Activated T-cell treated with anti-CD3 and anti-CD28 coated beads, Interleukin-2, amount 50 U/mL, for 24 hours (primary cell): ENCODE data around the gene LRRC57.

Experiments
- DNase-seq: peaks from one replicate; pipeline ENCODE4 v3.0.0-alpha.2; 2020
- H3K27ac Mint-ChIP-seq: 2 replicates; pipeline ENCODE4 v1.8.0; 2020; ENCODE audit warnings: mild to moderate bottlenecking, mixed read lengths
- H3K27me3 Mint-ChIP-seq: 2 replicates; pipeline ENCODE4 v1.8.0; 2020; ENCODE audit warnings: mixed read lengths
- H3K36me3 Mint-ChIP-seq: 2 replicates; pipeline ENCODE4 v1.8.0; 2020; ENCODE audit warnings: low read depth, mixed read lengths
- H3K4me1 Mint-ChIP-seq: 2 replicates; pipeline ENCODE4 v1.8.0; 2020; ENCODE audit warnings: low read depth, mixed read lengths
- H3K4me3 Mint-ChIP-seq: 2 replicates; pipeline ENCODE4 v1.8.0; 2020; ENCODE audit warnings: mild to moderate bottlenecking, moderate library complexity, mixed read lengths
- H3K9me3 Mint-ChIP-seq: 2 replicates; pipeline ENCODE4 v1.8.0; 2020; ENCODE audit warnings: mixed read lengths

LRRC57 gene

DNA sequence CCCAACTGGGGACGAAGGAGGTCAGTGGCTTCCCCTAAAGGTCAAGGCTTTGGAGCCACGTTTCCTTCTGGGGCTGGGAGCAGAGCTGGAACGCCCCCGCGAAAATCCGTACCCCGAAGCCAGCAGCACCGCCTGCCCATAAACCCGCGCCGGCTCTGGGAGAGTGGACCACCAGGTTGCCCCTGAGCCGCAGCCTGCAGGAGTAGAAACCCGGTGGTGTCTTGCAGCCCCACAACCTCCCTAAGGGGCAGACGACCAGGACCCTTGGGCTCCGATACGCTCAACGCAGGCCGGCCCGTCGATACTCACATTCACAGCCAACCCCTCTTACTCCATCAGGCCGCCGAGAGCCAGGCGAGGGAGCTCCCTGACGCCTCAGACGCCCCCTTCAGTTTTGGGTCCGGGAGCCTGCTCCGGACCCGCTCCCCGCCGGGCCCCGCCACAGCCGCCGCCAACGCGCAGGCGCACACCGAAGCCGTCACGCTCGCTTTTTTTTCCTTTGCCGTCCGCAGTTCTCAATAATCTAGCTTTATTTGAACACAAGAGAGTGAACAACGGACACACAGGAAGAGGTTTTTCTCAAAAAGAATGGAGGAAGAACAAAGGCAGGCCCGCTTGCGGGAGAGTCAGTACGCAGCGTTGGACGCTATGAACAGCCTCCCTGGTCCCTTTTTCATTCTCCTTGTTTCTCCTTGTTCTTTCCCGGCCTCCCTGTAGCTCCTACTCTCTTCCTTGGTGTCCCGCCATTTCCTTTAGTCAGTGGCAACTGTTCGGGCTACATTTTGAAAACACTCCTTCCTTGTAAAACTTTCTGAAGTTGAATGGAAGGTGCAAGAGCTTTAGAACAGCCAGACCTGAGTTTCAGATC lies 57.7 kb downstream of the LRRC57 start, which contains the start of gene ZNF106:
ZNF106 (minus strand) TSS at position 471 of the 868 bp plus-strand sequence. CDS start 18,852 bp downstream, outside the sequence.
- Mint-ChIP-seq H3K4me3 (peak within 1 kb of the TSS; percentile 94), H3K4me1 (peaks cover 55% of the 10 kb centered on the region), H3K36me3 (peaks cover 32% of the 10 kb centered on the region), H3K27ac (peak within 1 kb of the TSS; percentile 98), H3K9me3 (no peaks in the 10 kb centered on the region), H3K27me3 (no peaks in the 10 kb centered on the region)
- peak; percentile 89 for DNase-seq

DNA sequence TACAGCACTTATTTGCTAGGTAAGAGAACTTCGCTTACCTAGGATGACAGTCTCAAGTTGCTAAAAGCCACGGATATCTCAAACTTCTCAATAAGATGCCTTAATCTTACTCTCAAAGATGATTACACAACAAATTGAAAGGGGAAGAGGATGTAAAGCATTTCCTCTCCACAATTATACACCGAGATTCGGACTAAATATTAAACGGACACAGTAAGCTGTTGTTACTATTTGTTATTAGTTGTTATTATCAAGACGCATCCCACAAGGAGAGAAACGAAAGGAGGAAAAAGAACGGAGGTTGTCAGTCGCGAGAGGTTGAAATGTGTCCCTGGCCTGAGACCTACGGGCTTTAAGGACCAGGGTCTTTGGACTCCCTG lies 58.3 kb downstream of the LRRC57 start:
- H3K27me3 Mint-ChIP-seq: no peaks in the 10 kb centered on the region
- H3K27ac Mint-ChIP-seq: peak overlapping the region; percentile 98
- no peaks in the 10 kb centered on the region for H3K9me3 Mint-ChIP-seq
- peaks cover 28% of the 10 kb centered on the region for H3K36me3 Mint-ChIP-seq
- peaks cover 51% of the 10 kb centered on the region for H3K4me1 Mint-ChIP-seq
- H3K4me3 Mint-ChIP-seq: peak overlapping the region; percentile 94
- DNase-seq: no peak
